ENCODE results near the gene NECTIN4.
"Not testable (repeated sequence)": the region's sequence is repeated elsewhere in the genome, so short reads cannot be mapped to it uniquely, and the experiment has no call there.

Gene NECTIN4

DNA sequence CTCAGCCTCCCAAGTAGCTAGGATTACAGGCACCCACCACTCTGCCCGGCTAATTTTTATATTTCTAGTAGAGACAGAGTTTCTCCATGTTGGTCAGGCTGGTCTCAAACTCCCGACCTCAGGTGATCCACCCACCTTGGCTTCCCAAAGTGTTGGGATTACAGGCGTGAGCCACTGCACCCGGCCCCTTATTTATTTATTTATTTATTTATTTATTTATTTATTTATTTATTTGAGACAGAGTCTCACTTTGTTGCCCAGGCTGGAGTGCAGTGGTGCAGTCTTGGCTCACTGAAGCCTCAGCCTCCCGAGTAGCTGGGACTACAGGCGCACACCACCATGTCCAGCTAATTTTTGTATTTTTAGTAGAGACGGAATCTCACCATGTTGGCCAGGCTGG, 23.7 kb downstream of the NECTIN4 start:
- H3K4me3 ChIP-seq (ENCODE audit: insufficient read depth in 1 of 2, low read depth in 1 of 2, low read length in 2 of 2); H3K4me2 ChIP-seq (ENCODE audit: low read length, poor library complexity, severe bottlenecking); H2BK120ac ChIP-seq (ENCODE audit: low read depth, low read length); H2BK5ac ChIP-seq (ENCODE audit: low read depth, low read length, poor library complexity, severe bottlenecking); H3K4me1 ChIP-seq (ENCODE audit: control insufficient read depth, insufficient read depth, low read depth, low read length); H3K27ac ChIP-seq (ENCODE audit: low read length, poor library complexity, severe bottlenecking); H3K9ac ChIP-seq (ENCODE audit: low read length); H3K79me1 ChIP-seq (replicated peaks; ENCODE audit: low read length, poor library complexity, severe bottlenecking); H2AFZ ChIP-seq (ENCODE audit: low read depth, low read length); DNase-seq; H4K91ac ChIP-seq (ENCODE audit: low read length); H3K14ac ChIP-seq (ENCODE audit: low read length in 2 of 2); H2BK12ac ChIP-seq (ENCODE audit: low read length in 2 of 2); H3K9me3 ChIP-seq (ENCODE audit: control insufficient read depth, low read length); H4K8ac ChIP-seq (ENCODE audit: low read length); H3K23ac ChIP-seq (ENCODE audit: low read length in 2 of 2); H3K4ac ChIP-seq (ENCODE audit: low read depth in 1 of 2, low read length in 2 of 2); H3K36me3 ChIP-seq (ENCODE audit: control insufficient read depth in 1 of 2, insufficient read depth in 2 of 2, low read depth in 1 of 2, low read length in 2 of 2); H3K18ac ChIP-seq (ENCODE audit: low read depth in 1 of 2, low read length in 2 of 2); H2AK5ac ChIP-seq (ENCODE audit: low read length, severe bottlenecking); H2BK15ac ChIP-seq (ENCODE audit: low read depth, poor library complexity, severe bottlenecking): not testable (repeated sequence)
- H3K27me3 ChIP-seq (ENCODE audit: control insufficient read depth in 1 of 2, insufficient read depth in 1 of 2, low read length in 2 of 2) = peaks cover 13 to 15% of the 10 kb centered on the region in 2 experiments
- WGBS = 85% methylated on average over 5 of the region's 7 CpGs

DNA sequence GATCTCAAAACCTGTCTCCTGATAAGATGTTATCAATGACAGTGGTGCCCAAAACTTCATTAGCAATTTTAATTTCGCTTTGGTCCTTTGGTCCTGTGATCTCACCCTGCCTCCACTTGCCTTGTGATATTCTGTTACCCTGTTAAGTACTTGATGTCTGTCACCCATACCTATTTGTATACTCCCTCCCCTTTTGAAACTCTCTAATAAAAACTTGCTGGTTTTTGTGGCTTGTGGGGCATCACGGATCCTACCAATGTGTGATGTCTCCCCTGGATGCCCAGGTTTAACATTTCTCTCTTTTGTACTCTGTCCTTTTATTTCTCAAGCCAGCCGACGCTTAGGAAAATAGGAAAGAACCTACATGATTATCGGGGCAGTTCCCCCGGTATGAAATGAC, 25.4 kb downstream of the NECTIN4 start:
- not testable (repeated sequence) for H3K36me3 ChIP-seq (ENCODE audit: control insufficient read depth in 1 of 2, insufficient read depth in 2 of 2, low read depth in 1 of 2, low read length in 2 of 2); H2BK12ac ChIP-seq (ENCODE audit: low read length in 2 of 2); H2BK120ac ChIP-seq (ENCODE audit: low read depth, low read length); H3K4me1 ChIP-seq (ENCODE audit: control insufficient read depth, insufficient read depth, low read depth, low read length); H4K8ac ChIP-seq (ENCODE audit: low read length); H3K79me1 ChIP-seq (replicated peaks; ENCODE audit: low read length, poor library complexity, severe bottlenecking); H3K23ac ChIP-seq (ENCODE audit: low read length in 2 of 2); H2AFZ ChIP-seq (ENCODE audit: low read depth, low read length); H3K9me3 ChIP-seq (ENCODE audit: control insufficient read depth, low read length); H3K27ac ChIP-seq (ENCODE audit: low read length, poor library complexity, severe bottlenecking); H3K4me3 ChIP-seq (ENCODE audit: insufficient read depth in 1 of 2, low read depth in 1 of 2, low read length in 2 of 2); H4K91ac ChIP-seq (ENCODE audit: low read length); H2BK5ac ChIP-seq (ENCODE audit: low read depth, low read length, poor library complexity, severe bottlenecking); H3K18ac ChIP-seq (ENCODE audit: low read depth in 1 of 2, low read length in 2 of 2); H2BK15ac ChIP-seq (ENCODE audit: low read depth, poor library complexity, severe bottlenecking); DNase-seq; H3K4ac ChIP-seq (ENCODE audit: low read depth in 1 of 2, low read length in 2 of 2); H3K4me2 ChIP-seq (ENCODE audit: low read length, poor library complexity, severe bottlenecking); H2AK5ac ChIP-seq (ENCODE audit: low read length, severe bottlenecking); H3K14ac ChIP-seq (ENCODE audit: low read length in 2 of 2); H3K9ac ChIP-seq (ENCODE audit: low read length)
- H3K27me3 ChIP-seq (ENCODE audit: control insufficient read depth in 1 of 2, insufficient read depth in 1 of 2, low read length in 2 of 2) = peaks cover 20 to 21% of the 10 kb centered on the region in 2 experiments
- 66% methylated on average over 4 of the region's 6 CpGs for WGBS

DNA sequence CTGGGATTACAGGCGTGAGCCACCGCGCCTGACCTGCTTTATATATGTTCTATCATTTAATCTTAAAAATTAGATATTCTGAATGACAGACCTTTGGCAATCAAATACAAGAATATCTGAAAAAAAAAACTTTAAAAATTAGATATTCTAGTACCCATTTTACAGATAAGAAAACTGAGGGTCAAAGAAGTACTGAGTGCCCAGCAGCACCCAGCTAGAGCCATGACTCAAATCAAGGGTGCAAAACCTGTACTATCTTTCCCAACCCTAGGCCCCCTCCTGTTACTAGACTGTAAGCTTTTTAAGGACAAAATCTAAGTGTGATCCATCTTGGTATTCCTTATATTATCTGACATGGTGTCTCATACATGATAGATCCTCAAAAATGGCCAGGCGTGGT, 27.9 kb downstream of the NECTIN4 start:
- 94% methylated on average over 1 of the region's 4 CpGs for WGBS
- H2BK12ac ChIP-seq (ENCODE audit: low read length in 2 of 2) = no peak overlapping the region
- no peak overlapping the region for H2BK15ac ChIP-seq (ENCODE audit: low read depth, poor library complexity, severe bottlenecking)
- no peak for DNase-seq
- H3K23ac ChIP-seq (ENCODE audit: low read length in 2 of 2) = no peak overlapping the region
- no peak overlapping the region for H3K4ac ChIP-seq (ENCODE audit: low read depth in 1 of 2, low read length in 2 of 2)
- H2BK120ac ChIP-seq (ENCODE audit: low read depth, low read length) = no peak overlapping the region
- H3K27ac ChIP-seq (ENCODE audit: low read length, poor library complexity, severe bottlenecking) = no peak overlapping the region
- no peaks in the 10 kb centered on the region for H3K9me3 ChIP-seq (ENCODE audit: control insufficient read depth, low read length)
- H4K8ac ChIP-seq (ENCODE audit: low read length) = no peak overlapping the region
- H3K18ac ChIP-seq (ENCODE audit: low read depth in 1 of 2, low read length in 2 of 2) = no peak overlapping the region
- H3K14ac ChIP-seq (ENCODE audit: low read length in 2 of 2) = no peak overlapping the region
- no peak overlapping the region for H3K9ac ChIP-seq (ENCODE audit: low read length)
- no peak overlapping the region for H2BK5ac ChIP-seq (ENCODE audit: low read depth, low read length, poor library complexity, severe bottlenecking)
- no peak overlapping the region for H2AFZ ChIP-seq (ENCODE audit: low read depth, low read length)
- no peak overlapping the region for H2AK5ac ChIP-seq (ENCODE audit: low read length, severe bottlenecking)
- H3K27me3 ChIP-seq (ENCODE audit: control insufficient read depth in 1 of 2, insufficient read depth in 1 of 2, low read length in 2 of 2) = peaks cover 13 to 21% of the 10 kb centered on the region in 2 experiments
- no peak overlapping the region for H4K91ac ChIP-seq (ENCODE audit: low read length)
- no peaks in the 10 kb centered on the region for H3K4me1 ChIP-seq (ENCODE audit: control insufficient read depth, insufficient read depth, low read depth, low read length)
- H3K4me3 ChIP-seq (ENCODE audit: insufficient read depth in 1 of 2, low read depth in 1 of 2, low read length in 2 of 2) = no peak overlapping the region
- H3K36me3 ChIP-seq (ENCODE audit: control insufficient read depth in 1 of 2, insufficient read depth in 2 of 2, low read depth in 1 of 2, low read length in 2 of 2) = no peaks in the 10 kb centered on the region
- H3K79me1 ChIP-seq (replicated peaks; ENCODE audit: low read length, poor library complexity, severe bottlenecking) = no peaks in the 10 kb centered on the region
- H3K4me2 ChIP-seq (ENCODE audit: low read length, poor library complexity, severe bottlenecking) = no peak overlapping the region

DNA sequence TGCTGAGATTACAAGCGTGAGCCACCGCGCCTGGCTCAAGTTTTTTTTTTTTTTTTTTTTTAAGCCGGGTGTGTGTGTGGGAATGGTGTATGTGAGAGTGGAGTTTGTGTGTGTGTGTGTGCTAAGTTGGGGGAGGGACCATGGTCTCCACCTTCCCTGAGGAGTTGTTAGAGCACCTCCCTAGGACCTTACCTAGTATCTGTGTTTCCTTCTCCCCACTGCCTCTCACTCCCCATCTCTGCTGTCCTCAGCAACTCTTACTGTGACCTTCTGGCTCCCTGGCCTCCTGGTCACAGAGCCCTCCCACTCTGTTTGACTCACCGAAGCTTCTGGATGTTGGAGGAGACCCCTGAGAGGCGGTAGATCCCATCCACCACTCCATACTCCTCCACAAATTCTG, 30.1 kb downstream of the NECTIN4 start:
- H3K18ac ChIP-seq (ENCODE audit: low read depth in 1 of 2, low read length in 2 of 2) = no peak overlapping the region
- no peak for DNase-seq
- no peak overlapping the region for H3K9ac ChIP-seq (ENCODE audit: low read length)
- no peak overlapping the region for H2BK12ac ChIP-seq (ENCODE audit: low read length in 2 of 2)
- no peak overlapping the region for H2BK120ac ChIP-seq (ENCODE audit: low read depth, low read length)
- H2AFZ ChIP-seq (ENCODE audit: low read depth, low read length) = no peak overlapping the region
- H2BK15ac ChIP-seq (ENCODE audit: low read depth, poor library complexity, severe bottlenecking) = no peak overlapping the region
- H3K79me1 ChIP-seq (replicated peaks; ENCODE audit: low read length, poor library complexity, severe bottlenecking) = no peaks in the 10 kb centered on the region
- no peak overlapping the region for H3K14ac ChIP-seq (ENCODE audit: low read length in 2 of 2)
- H3K27ac ChIP-seq (ENCODE audit: low read length, poor library complexity, severe bottlenecking) = no peak overlapping the region
- no peaks in the 10 kb centered on the region for H3K9me3 ChIP-seq (ENCODE audit: control insufficient read depth, low read length)
- H3K4me2 ChIP-seq (ENCODE audit: low read length, poor library complexity, severe bottlenecking) = no peak overlapping the region
- 90% methylated on average over 2 of the region's 6 CpGs for WGBS
- peaks cover 10 to 14% of the 10 kb centered on the region in 2 experiments for H3K27me3 ChIP-seq (ENCODE audit: control insufficient read depth in 1 of 2, insufficient read depth in 1 of 2, low read length in 2 of 2)
- H2AK5ac ChIP-seq (ENCODE audit: low read length, severe bottlenecking) = no peak overlapping the region
- H2BK5ac ChIP-seq (ENCODE audit: low read depth, low read length, poor library complexity, severe bottlenecking) = no peak overlapping the region
- H3K4me1 ChIP-seq (ENCODE audit: control insufficient read depth, insufficient read depth, low read depth, low read length) = no peaks in the 10 kb centered on the region
- no peak overlapping the region for H3K23ac ChIP-seq (ENCODE audit: low read length in 2 of 2)
- H4K91ac ChIP-seq (ENCODE audit: low read length) = no peak overlapping the region
- H3K36me3 ChIP-seq (ENCODE audit: control insufficient read depth in 1 of 2, insufficient read depth in 2 of 2, low read depth in 1 of 2, low read length in 2 of 2) = no peaks in the 10 kb centered on the region
- H4K8ac ChIP-seq (ENCODE audit: low read length) = no peak overlapping the region
- no peak overlapping the region for H3K4me3 ChIP-seq (ENCODE audit: insufficient read depth in 1 of 2, low read depth in 1 of 2, low read length in 2 of 2)
- H3K4ac ChIP-seq (ENCODE audit: low read depth in 1 of 2, low read length in 2 of 2) = no peak overlapping the region
